GM21529 (cell line): ENCODE measurements around the gene BCAR1.

Experiments
- ATAC-seq: cut with Tn5 transposase; IDR thresholded peaks from one replicate; pipeline ENCODE4 v1.9.1; 2021; ENCODE audit not compliant: unreplicated experiment

Gene BCAR1

DNA sequence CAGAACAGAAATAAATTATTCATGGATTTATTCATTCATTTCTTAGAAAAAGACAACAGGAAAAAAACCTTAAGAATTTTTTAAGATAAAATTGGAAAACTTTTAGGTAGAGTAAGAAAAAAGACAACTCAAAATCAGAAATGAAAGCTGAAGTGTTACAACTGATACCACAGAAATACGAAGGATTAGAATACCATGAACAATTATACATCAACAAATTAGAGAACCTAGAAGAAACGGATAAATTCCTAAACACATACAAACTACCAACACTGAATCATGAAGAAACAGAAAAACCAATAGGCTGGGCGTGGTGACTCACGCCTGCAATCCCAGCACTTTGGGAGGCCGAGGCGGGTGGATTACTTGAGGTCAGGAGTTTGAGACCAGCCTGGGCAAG lies 72.2 kb downstream of the BCAR1 start:
- no peak for ATAC-seq
